Measurements from ENCODE around the gene CACNA2D3. TPM values are rescaled to one million over a fixed set of nuclear protein-coding genes. Genes with fewer than 3 reads are reported as not detected.

The CACNA2D3 gene
- total RNA-seq, 6 donors from 2014 or later, result 2.9 to 16.8 (median 4.9) TPM

DNA sequence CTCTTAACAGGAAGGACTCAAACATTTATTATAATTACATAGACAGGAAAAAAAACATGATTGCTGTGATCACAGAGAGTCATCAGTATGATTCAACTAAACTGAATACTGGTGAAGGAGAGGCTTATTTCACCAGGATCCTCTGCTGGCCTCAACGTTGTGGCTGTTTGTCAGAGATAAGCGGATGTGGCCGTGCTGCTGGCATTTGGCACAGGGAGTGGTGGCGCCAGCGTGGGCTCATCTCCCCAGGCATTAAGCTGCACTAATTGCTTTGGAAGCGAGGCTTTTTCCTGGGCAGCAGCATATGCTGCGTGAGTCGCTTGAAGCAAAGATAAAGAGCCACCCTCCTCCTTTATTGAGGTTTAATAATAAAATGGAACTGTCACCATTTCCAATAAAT, 498.8 kb downstream of the CACNA2D3 start:
- H3K4me3 ChIP-seq, result no peak overlapping the region
- no peaks in the 10 kb centered on the region for H3K9me3 ChIP-seq
- no peak for TF ChIP-seq POLR2AphosphoS5 (IDR thresholded peaks at IDR 0.05)
- TF ChIP-seq CTCF (IDR thresholded peaks at IDR 0.05), result no peak
- no peak for TF ChIP-seq EP300 (IDR thresholded peaks at IDR 0.05)
- TF ChIP-seq POLR2A (IDR thresholded peaks at IDR 0.05), result no peak
- H3K36me3 ChIP-seq, result no peaks in the 10 kb centered on the region
- WGBS, 2 donors, result 76 to 77% methylated on average over 8 of the region's 8 CpGs
- DNase-seq (no peak), ATAC-seq (ENCODE audit: low FRiP score in 2 of 2) (no peak)
- H3K27ac ChIP-seq, result no peak overlapping the region
- no peaks in the 10 kb centered on the region for H3K4me1 ChIP-seq
- no peaks in the 10 kb centered on the region for H3K27me3 ChIP-seq

DNA sequence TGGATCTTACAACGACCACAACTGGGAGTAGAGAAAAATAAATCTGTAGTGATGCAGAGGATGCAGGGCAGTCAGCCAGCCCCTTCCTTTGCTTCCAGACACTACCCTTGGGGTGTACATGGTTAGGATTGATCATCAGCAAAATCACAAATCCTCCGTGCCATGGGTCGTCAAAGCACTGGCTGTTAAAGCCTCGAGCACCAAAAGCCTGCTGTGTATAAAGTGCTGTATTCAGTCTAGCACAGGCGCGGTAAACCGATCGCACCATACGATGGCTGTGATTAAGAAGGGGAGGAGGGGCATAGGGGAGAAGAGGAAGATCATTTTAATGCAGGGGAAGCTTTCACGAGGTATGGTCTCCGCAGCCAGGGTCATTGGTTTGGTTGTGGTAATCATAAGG, 500.3 kb downstream of the CACNA2D3 start:
- no peak overlapping the region for H3K4me3 ChIP-seq
- no peak for ATAC-seq (ENCODE audit: low FRiP score in 2 of 2)
- H3K27ac ChIP-seq, result no peak overlapping the region
- TF ChIP-seq CTCF (IDR thresholded peaks at IDR 0.05) (no peak), EP300 (IDR thresholded peaks at IDR 0.05) (no peak), POLR2AphosphoS5 (IDR thresholded peaks at IDR 0.05) (no peak), POLR2A (IDR thresholded peaks at IDR 0.05) (no peak)
- no peaks in the 10 kb centered on the region for H3K36me3 ChIP-seq
- H3K9me3 ChIP-seq, result no peaks in the 10 kb centered on the region
- no peak for DNase-seq
- 89 to 90% methylated on average over 11 of the region's 11 CpGs for WGBS, 2 donors
- H3K4me1 ChIP-seq, result no peaks in the 10 kb centered on the region
- no peaks in the 10 kb centered on the region for H3K27me3 ChIP-seq

DNA sequence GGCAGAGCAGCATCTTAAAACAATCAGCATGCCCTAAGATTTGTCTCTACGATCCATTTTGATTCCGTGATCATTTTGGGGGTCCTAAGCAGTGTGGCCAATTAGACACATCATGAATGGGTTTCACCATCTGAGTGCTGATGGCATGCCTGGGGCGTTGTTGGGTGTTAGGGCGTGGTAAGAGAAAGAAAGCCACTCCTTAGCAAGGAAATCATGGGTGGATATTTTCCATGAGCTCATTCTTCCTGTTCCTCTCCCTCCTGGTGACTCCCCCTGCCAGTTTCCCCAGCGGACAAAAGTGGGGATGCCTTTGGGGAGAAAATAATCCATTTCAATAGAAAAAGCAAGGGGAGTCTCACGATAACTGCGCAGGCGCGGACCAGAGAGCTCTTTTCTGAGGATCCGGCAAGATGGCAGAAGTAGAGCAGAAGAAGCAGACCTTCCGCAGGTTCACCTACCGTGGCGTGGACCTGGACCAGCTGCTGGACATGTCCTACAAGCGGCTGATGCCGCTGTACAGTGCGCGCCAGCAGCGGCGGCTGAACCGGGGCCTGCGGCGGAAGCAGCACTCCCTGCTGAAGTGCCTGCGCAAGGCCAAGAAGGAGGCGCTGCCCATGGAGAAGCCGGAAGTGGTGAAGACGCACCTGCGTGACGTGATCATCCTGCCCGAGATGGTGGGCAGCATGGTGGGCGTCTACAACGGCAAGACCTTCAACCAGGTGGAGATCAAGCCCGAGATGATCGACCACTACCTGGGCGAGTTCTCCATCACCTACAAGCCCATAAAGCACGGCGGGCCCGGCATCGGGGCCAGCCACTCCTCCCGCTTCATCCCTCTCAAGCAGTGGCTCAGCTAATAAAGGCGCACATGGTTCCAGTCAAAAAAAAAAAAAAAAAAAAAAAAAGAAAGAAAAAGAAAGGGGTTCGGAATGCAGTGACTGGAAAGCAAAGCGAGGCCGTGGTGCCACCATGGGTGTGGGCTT, 503.7 kb downstream of the CACNA2D3 start:
- TF ChIP-seq CTCF (IDR thresholded peaks at IDR 0.05) (no peak), POLR2A (IDR thresholded peaks at IDR 0.05) (no peak), EP300 (IDR thresholded peaks at IDR 0.05) (no peak), POLR2AphosphoS5 (IDR thresholded peaks at IDR 0.05) (no peak)
- ATAC-seq (ENCODE audit: low FRiP score in 2 of 2) (no peak), DNase-seq (peak in 1 of 2 donors; percentile 64)
- Histone ChIP-seq H3K9me3 (no peaks in the 10 kb centered on the region), H3K4me3 (no peak overlapping the region), H3K36me3 (no peaks in the 10 kb centered on the region), H3K27me3 (no peaks in the 10 kb centered on the region), H3K27ac (no peak overlapping the region), H3K4me1 (no peaks in the 10 kb centered on the region)
- 93 to 94% methylated on average over 42 to 43 of the region's 43 CpGs for WGBS, 2 donors

- WGBS, 2 donors, result 73 to 79% methylated on average over 3 of the region's 3 CpGs
- Histone ChIP-seq H3K9me3 (no peaks in the 10 kb centered on the region), H3K27ac (no peak overlapping the region), H3K36me3 (no peaks in the 10 kb centered on the region), H3K27me3 (no peaks in the 10 kb centered on the region), H3K4me1 (no peaks in the 10 kb centered on the region), H3K4me3 (no peak overlapping the region)
- ATAC-seq (ENCODE audit: low FRiP score in 2 of 2), result no peak
- DNase-seq, result no peak
- no peak for TF ChIP-seq POLR2A (IDR thresholded peaks at IDR 0.05)
- no peak for TF ChIP-seq POLR2AphosphoS5 (IDR thresholded peaks at IDR 0.05)
- no peak for TF ChIP-seq CTCF (IDR thresholded peaks at IDR 0.05)
- no peak for TF ChIP-seq EP300 (IDR thresholded peaks at IDR 0.05)
Observed at GRCh38 chr3:54628888-54629441, 506.6 kb downstream of the CACNA2D3 start.

Measured in upper lobe of left lung (tissue), 6 donors.